Measurements from ENCODE around the gene PRR23E.

PRR23E gene

GRCh38 chr3:127210654-127210943 is 17.7 kb downstream of the PRR23E start:
- no peak for DNase-seq

- DNase-seq: no peak
Measured at GRCh38 chr3:127211118-127212060, 18.5 kb downstream of the PRR23E start.

- no peak for DNase-seq
Measured at GRCh38 chr3:127212231-127212630, 19.3 kb downstream of the PRR23E start.

GRCh38 chr3:127212711-127213110 is 19.8 kb downstream of the PRR23E start:
- DNase-seq: no peak

GRCh38 chr3:127213381-127213918 is 20.5 kb downstream of the PRR23E start:
- DNase-seq: no peak

- no peak for DNase-seq
Measured at GRCh38 chr3:127214975-127215374, 22.0 kb downstream of the PRR23E start.

- no peak for DNase-seq
Measured at GRCh38 chr3:127215714-127216414, 22.9 kb downstream of the PRR23E start.

- no peak for DNase-seq
Measured at GRCh38 chr3:127216415-127217261, 23.7 kb downstream of the PRR23E start.

GRCh38 chr3:127217596-127218453 is 24.9 kb downstream of the PRR23E start:
- DNase-seq: no peak

- no peak for DNase-seq
Measured at GRCh38 chr3:127218454-127218922, 25.6 kb downstream of the PRR23E start.

GRCh38 chr3:127220497-127220896 is 27.6 kb downstream of the PRR23E start:
- DNase-seq: no peak

GRCh38 chr3:127221037-127221436 is 28.1 kb downstream of the PRR23E start:
- no peak for DNase-seq

- no peak for DNase-seq
Measured at GRCh38 chr3:127221446-127222035, 28.6 kb downstream of the PRR23E start.

GRCh38 chr3:127222163-127222562 is 29.2 kb downstream of the PRR23E start:
- no peak for DNase-seq

GRCh38 chr3:127222664-127223063 is 29.7 kb downstream of the PRR23E start:
- no peak for DNase-seq

GRCh38 chr3:127224118-127224517 is 31.2 kb downstream of the PRR23E start:
- DNase-seq: no peak

- no peak for DNase-seq
Measured at GRCh38 chr3:127226457-127226856, 33.5 kb downstream of the PRR23E start.

GRCh38 chr3:127226946-127227842 is 34.3 kb downstream of the PRR23E start:
- DNase-seq: no peak

- DNase-seq: no peak
Measured at GRCh38 chr3:127228866-127229265, 35.9 kb downstream of the PRR23E start.

GRCh38 chr3:127233371-127233770 is 40.4 kb downstream of the PRR23E start:
- DNase-seq: no peak
